Activated CD4-positive, CD25-positive, alpha-beta regulatory T cell treated with anti-CD3 and anti-CD28 coated beads, Interleukin-2, amount 50 U/mL, for 72 hours (primary cell): ENCODE results near the gene CDK15.
"Not testable (repeated sequence)": the region's sequence is repeated elsewhere in the genome, so short reads cannot be mapped to it uniquely, and the experiment has no call there.

Experiments used
- DNase-seq: peaks from one replicate; pipeline ENCODE4 v3.0.0; 2021

Gene CDK15

GRCh38 chr2:201806442-201807170, at the start of gene CDK15:
Gene CDK15, plus strand, starts transcription at chr2:201806537. Its CDS starts 128 bp downstream, at chr2:201806665.
- DNase-seq = no peak

GRCh38 chr2:201758234-201758633, 48.1 kb upstream of the CDK15 start:
- no peak for DNase-seq

- DNase-seq = no peak
Observed at GRCh38 chr2:201758873-201759272, 47.5 kb upstream of the CDK15 start.

- no peak for DNase-seq
Observed at GRCh38 chr2:201759567-201759966, 46.8 kb upstream of the CDK15 start.

GRCh38 chr2:201761101-201761500, 45.2 kb upstream of the CDK15 start:
- DNase-seq = no peak

- not testable (repeated sequence) for DNase-seq
Observed at GRCh38 chr2:201764469-201764868, 41.9 kb upstream of the CDK15 start.

- DNase-seq = no peak
Observed at GRCh38 chr2:201765799-201766198, 40.5 kb upstream of the CDK15 start.

- DNase-seq = no peak
Observed at GRCh38 chr2:201768918-201769317, 37.4 kb upstream of the CDK15 start.

GRCh38 chr2:201769666-201770373, 36.5 kb upstream of the CDK15 start:
- DNase-seq = no peak

GRCh38 chr2:201773990-201774389, 32.3 kb upstream of the CDK15 start:
- DNase-seq = no peak

- no peak for DNase-seq
Observed at GRCh38 chr2:201774546-201774945, 31.8 kb upstream of the CDK15 start.

GRCh38 chr2:201775326-201775725, 31.0 kb upstream of the CDK15 start:
- no peak for DNase-seq

GRCh38 chr2:201777043-201777442, 29.3 kb upstream of the CDK15 start:
- no peak for DNase-seq

- DNase-seq = no peak
Observed at GRCh38 chr2:201777869-201778268, 28.5 kb upstream of the CDK15 start.

- DNase-seq = no peak
Observed at GRCh38 chr2:201779901-201780673, 26.2 kb upstream of the CDK15 start.

GRCh38 chr2:201780674-201781493, 25.5 kb upstream of the CDK15 start, which contains the start of gene ALS2:
Gene ALS2, minus strand, starts transcription at chr2:201780933. Its CDS starts 12,048 bp downstream, at chr2:201768885.
- peak; percentile 95 for DNase-seq

GRCh38 chr2:201781557-201782051, 24.7 kb upstream of the CDK15 start:
- DNase-seq = peak; percentile 30

- DNase-seq = no peak
Observed at GRCh38 chr2:201784563-201784962, 21.8 kb upstream of the CDK15 start.

GRCh38 chr2:201785135-201785534, 21.2 kb upstream of the CDK15 start:
- DNase-seq = no peak

- no peak for DNase-seq
Observed at GRCh38 chr2:201786471-201786870, 19.9 kb upstream of the CDK15 start.

GRCh38 chr2:201788371-201788770, 18.0 kb upstream of the CDK15 start:
- no peak for DNase-seq

GRCh38 chr2:201789395-201789794, 16.9 kb upstream of the CDK15 start:
- no peak for DNase-seq
